Stimulated activated CD8-positive, alpha-beta memory T cell treated with anti-CD3 and anti-CD28 coated beads, Interleukin-7, amount 100 ng/mL, for 48 hours (primary cell): ENCODE data around the gene UBA1.
A peak's percentile ranks its signal among the peaks of the same experiment; 100 is the strongest.

ENCODE experiments used
- DNase-seq, 2 donors: peaks; one replicate each; pipeline ENCODE4 v3.0.0-alpha.2; 2020; ENCODE audit warnings: low read depth in 1 of 2; ENCODE audit errors: extremely low read depth in 1 of 2

The UBA1 gene

GRCh38 chrX:47193475-47194193 lies at the start of gene UBA1:
Gene UBA1, plus strand, starts transcription at chrX:47193829. Its CDS starts 4,974 bp downstream, at chrX:47198803.
- DNase-seq, result peak; percentile 78 to 83

GRCh38 chrX:47143894-47144625 lies 49.6 kb upstream of the UBA1 start:
- DNase-seq, result no peak

- DNase-seq, result peak; percentile 76 to 89
These were observed 48.8 kb upstream of the UBA1 start, which contains the start of the genes NDUFB11 and RBM10 for GRCh38 chrX:47144626-47145394. Gene NDUFB11, minus strand, starts transcription at chrX:47144702. Its CDS starts 23 bp downstream, at chrX:47144679. Gene RBM10, plus strand, starts transcription at chrX:47145221. Its CDS starts 2,261 bp downstream, at chrX:47147482.

GRCh38 chrX:47145395-47146120 lies 48.1 kb upstream of the UBA1 start:
- DNase-seq, result no peak

- no peak for DNase-seq
These were observed 47.3 kb upstream of the UBA1 start for GRCh38 chrX:47146121-47146935.

- DNase-seq, result no peak
These were observed 46.4 kb upstream of the UBA1 start for GRCh38 chrX:47146936-47147859.

- DNase-seq, result no peak
These were observed 44.7 kb upstream of the UBA1 start for GRCh38 chrX:47148946-47149345.

- DNase-seq, result no peak
These were observed 42.2 kb upstream of the UBA1 start for GRCh38 chrX:47151435-47151834.

- DNase-seq, result no peak
These were observed 36.8 kb upstream of the UBA1 start for GRCh38 chrX:47156611-47157520.

- no peak for DNase-seq
These were observed 35.5 kb upstream of the UBA1 start for GRCh38 chrX:47158131-47158530.

- no peak for DNase-seq
These were observed 34.8 kb upstream of the UBA1 start for GRCh38 chrX:47158781-47159180.

- DNase-seq, result no peak
These were observed 32.8 kb upstream of the UBA1 start for GRCh38 chrX:47160781-47161180.

- no peak for DNase-seq
These were observed 30.6 kb upstream of the UBA1 start for GRCh38 chrX:47162927-47163583.

- DNase-seq, result no peak
These were observed 29.2 kb upstream of the UBA1 start for GRCh38 chrX:47164420-47164819.

- DNase-seq, result no peak
These were observed 27.5 kb upstream of the UBA1 start for GRCh38 chrX:47166126-47166525.

GRCh38 chrX:47168495-47169073 lies 25.0 kb upstream of the UBA1 start:
- no peak for DNase-seq

GRCh38 chrX:47169273-47169672 lies 24.4 kb upstream of the UBA1 start:
- no peak for DNase-seq
